AG10803 (cell line): ENCODE results near the gene SLC26A8.
"Not testable (repeated sequence)": the region's sequence is repeated elsewhere in the genome, so short reads cannot be mapped to it uniquely, and the experiment has no call there.

Experiments
- DNase-seq: peaks from one replicate; pipeline ENCODE4 v3.0.0; 2010; ENCODE audit warnings: low read depth
- H3K4me3 ChIP-seq: 2 replicates; pipeline ENCODE4 v1.5.1; 2011; ENCODE audit warnings: mild to moderate bottlenecking, low read length, control low read depth
- TF ChIP-seq, protein P1 (sequence below): conservative IDR thresholded peaks from 2 replicates; pipeline ENCODE4 v1.5.1; 2011; ENCODE audit warnings: mild to moderate bottlenecking, low read length, control low read depth, inconsistent platforms

SLC26A8 gene

GRCh38 chr6:36019167-36019566, 5.3 kb downstream of the SLC26A8 start:
- no peak for DNase-seq
- H3K4me3 ChIP-seq = no peak overlapping the region
- TF ChIP-seq, protein P1, sequence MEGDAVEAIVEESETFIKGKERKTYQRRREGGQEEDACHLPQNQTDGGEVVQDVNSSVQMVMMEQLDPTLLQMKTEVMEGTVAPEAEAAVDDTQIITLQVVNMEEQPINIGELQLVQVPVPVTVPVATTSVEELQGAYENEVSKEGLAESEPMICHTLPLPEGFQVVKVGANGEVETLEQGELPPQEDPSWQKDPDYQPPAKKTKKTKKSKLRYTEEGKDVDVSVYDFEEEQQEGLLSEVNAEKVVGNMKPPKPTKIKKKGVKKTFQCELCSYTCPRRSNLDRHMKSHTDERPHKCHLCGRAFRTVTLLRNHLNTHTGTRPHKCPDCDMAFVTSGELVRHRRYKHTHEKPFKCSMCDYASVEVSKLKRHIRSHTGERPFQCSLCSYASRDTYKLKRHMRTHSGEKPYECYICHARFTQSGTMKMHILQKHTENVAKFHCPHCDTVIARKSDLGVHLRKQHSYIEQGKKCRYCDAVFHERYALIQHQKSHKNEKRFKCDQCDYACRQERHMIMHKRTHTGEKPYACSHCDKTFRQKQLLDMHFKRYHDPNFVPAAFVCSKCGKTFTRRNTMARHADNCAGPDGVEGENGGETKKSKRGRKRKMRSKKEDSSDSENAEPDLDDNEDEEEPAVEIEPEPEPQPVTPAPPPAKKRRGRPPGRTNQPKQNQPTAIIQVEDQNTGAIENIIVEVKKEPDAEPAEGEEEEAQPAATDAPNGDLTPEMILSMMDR = no peak

- no peak overlapping the region for H3K4me3 ChIP-seq
- DNase-seq = no peak
- TF ChIP-seq, protein P1 = no peak
These were observed 6.1 kb downstream of the SLC26A8 start for GRCh38 chr6:36018339-36018738.

DNA sequence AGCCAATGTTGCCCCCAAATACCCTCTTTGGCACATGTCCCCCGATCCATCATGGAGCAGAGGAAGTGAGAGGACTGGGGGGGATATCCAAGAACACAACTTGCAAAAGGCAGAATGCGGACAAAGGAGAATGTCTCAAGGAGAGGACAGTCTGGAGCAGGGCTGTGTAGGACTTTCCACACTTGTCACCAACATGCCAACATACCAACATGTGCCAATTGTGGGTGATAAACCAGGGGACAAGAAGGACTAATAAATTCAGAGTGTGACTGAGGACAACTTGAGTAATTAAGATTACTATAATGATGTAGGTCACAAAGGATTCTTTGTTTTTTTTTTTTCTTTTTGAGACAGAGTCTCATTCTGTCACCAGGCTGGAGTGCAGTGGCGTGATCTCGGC, 8.8 kb downstream of the SLC26A8 start:
- H3K4me3 ChIP-seq = no peak overlapping the region
- TF ChIP-seq, protein P1 = no peak
- no peak for DNase-seq

DNA sequence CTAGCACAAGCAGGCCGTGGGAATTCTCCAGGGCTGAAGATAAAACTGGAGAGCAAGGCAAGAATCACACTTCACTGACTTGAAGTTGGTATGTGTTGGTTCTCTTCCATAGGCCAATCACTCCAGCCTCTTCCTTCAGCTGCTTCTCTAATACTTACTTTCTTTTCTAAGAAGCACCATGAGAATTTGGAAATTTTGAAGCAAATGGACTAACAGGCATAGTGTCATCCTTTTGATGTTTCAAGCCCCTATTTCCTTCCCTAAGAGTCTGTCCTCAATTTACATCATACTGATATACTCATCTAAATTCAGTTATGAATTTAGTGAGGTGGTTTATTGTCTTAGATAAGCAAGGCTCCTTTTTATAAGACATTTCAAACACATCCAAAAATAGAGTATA, 24.0 kb downstream of the SLC26A8 start:
- TF ChIP-seq, protein P1 = no peak
- DNase-seq = no peak

DNA sequence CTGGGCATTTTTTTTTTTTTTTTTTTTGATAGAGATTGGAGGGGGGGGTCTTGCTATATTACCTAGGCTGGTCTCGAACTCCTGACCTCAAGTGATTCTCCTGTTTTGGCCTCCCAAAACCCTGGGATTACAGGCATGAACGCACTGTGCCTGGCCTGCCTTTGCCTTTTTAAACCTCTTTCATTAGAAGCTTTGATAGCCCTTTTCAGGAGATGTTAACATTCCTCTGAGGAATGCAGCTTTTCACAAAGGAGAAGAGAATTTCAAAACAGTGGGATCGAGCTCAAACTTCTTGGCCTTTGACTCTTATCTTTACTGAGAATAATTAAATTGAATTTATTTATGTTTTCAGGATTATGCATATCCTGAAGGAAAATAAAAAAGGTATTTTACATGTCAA, 31.3 kb downstream of the SLC26A8 start:
- DNase-seq = no peak
- H3K4me3 ChIP-seq = no peak overlapping the region
- TF ChIP-seq, protein P1 = no peak

More for the DNA sequence above, 24.0 kb downstream of the SLC26A8 start:
- no peak overlapping the region for H3K4me3 ChIP-seq

- DNase-seq, H3K4me3 ChIP-seq: not testable (repeated sequence)
These were observed 36.4 kb downstream of the SLC26A8 start for GRCh38 chr6:35988047-35988446.

- no peak for DNase-seq
- TF ChIP-seq, protein P1 = no peak
- no peak overlapping the region for H3K4me3 ChIP-seq
These were observed 39.7 kb downstream of the SLC26A8 start for GRCh38 chr6:35984701-35985100.

DNA sequence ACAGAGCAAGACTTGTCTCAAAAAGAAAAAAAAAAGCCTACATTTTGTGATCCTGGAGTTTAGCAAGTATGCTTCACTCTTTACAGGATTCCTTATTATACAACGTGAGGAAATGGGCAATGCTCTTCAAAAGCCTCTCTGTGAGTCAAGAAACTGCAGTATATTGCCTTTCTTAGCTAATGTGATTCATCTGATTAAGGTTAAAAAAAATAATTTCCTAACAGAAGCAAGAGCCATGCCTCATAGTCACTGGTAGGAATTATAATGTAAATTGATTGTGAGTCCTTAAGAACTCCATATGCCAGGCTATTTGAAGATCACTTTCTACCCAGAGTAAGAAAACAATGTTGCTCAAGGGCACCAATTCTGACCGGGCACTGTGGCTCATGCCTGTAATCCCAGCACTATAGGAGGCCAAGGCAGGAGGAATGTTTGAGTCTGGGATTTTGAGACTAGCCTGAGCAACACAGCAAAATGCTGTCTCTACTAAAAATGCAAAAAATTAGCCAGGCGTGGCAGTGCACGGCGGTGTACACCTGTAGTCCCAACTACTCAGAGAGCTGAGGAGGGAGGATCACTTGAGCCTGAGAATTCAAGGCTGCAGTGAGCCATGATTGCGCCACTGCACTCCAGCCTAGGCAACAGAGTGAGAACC, 43.3 kb downstream of the SLC26A8 start:
- no peak overlapping the region for H3K4me3 ChIP-seq
- DNase-seq = no peak
- TF ChIP-seq, protein P1 = no peak

DNA sequence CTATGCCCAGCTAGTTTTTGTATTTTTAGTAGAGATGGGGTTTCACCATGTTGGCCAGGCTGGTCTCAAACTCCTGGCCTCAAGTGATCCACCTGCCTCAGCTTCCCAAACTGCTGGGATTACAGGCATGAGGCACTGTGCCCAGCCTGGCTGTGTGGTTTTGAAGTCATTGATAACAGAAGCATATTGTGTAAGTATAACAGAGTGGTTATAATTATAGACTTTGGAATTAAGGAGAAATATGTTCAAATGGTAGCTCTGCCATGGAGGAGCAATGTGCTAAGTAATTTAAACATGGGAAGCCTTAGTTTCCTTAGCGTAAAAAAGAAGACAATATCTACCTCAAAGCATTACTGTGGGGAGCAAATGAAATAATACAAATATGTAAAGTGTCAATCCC, 44.3 kb downstream of the SLC26A8 start:
- DNase-seq, H3K4me3 ChIP-seq: not testable (repeated sequence)
